ENCODE measurements around the gene SLIT3.

Gene SLIT3

DNA sequence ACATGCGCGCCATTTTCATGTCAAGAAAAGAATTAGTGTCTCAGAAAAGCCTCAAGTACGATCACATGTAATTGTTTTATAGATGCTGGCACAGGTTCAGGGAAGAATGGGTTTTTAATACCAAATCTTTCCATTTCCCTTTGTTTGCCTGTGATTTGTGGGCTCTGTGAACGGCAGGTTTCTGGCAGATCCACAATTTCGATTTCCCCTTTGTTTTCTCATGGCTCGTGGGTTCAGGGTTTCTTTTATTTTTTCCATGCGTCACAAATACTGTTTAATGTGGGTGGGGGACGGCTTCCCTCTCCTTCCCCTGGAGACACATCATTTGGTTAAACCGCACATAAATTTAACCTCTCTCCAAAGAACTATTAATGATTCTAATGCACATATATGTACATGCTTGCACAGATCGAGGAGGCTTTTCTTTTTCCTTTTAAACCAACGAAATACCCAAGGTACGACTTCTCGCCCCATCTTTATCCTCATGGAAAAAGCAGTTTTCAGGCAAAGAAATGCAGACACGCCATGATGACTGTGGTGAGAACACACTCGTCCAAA lies 195.9 kb downstream of the SLIT3 start:
- no peak for DNase-seq (ENCODE audit: low spot score)

DNA sequence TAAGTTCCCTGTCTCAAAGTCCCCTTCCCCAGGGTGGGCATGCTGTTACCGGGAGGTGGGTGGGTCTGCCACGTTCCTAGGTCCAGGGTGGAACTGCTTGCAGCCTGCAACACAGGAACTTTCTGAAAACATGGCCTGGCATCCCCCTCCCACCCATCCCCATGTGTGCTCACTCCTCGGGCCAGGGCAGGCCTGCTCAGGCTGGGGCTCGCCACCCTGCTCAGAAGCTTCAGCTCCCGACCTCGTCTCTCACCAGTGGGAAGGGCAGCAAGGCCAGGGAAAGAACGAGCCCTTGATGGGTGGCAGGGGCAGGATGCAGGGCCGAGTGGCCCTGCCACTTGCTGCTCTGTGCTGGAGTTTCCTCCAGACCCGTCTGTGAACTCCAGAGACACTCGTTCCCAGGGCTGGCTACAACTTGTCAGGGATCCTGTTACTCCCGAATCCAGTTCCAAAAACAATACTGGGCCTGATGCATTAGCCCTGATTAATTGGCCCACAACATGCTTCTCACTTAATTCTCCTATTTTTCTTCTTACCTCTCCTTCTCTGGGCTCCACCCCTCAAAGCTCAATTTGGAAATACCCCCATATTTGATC lies 197.3 kb downstream of the SLIT3 start:
- no peak for DNase-seq (ENCODE audit: low spot score)

DNA sequence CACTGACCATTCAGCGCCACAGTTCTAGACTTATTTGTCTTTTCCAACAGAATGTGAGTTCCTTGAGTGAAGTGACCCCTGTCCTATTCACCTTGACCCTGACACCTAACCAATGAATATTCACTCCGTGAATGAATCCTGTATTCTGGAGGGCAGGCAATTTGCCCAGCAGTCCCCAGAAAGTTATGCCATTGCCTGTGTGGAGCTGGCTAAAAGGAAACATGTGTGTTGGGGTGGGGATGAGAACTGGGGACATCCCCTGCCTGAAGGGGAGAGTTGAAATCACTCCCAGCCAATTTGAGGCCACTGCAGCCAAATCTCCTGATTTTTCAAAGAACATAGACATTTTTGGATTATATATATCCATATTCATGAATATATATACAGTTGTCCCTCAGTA lies 199.0 kb downstream of the SLIT3 start:
- no peak for DNase-seq (ENCODE audit: low spot score)

DNA sequence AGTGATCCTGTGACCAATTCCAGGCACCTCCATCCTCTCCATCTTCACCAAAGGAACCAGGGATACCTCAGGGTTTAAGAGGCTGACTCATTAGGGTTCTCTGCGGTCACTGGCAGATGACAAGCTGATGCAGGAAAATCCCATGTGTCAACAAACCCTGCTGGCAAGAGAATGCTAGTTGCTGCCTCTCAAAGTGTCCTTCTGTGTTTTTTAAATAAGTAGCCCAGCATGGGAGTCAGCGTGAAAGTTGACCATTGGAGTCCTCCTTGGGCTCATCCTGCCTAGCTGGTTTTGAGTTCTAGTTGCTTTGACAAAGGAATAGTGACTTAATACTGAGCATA lies 200.2 kb downstream of the SLIT3 start:
- no peak for DNase-seq (ENCODE audit: low spot score)

DNA sequence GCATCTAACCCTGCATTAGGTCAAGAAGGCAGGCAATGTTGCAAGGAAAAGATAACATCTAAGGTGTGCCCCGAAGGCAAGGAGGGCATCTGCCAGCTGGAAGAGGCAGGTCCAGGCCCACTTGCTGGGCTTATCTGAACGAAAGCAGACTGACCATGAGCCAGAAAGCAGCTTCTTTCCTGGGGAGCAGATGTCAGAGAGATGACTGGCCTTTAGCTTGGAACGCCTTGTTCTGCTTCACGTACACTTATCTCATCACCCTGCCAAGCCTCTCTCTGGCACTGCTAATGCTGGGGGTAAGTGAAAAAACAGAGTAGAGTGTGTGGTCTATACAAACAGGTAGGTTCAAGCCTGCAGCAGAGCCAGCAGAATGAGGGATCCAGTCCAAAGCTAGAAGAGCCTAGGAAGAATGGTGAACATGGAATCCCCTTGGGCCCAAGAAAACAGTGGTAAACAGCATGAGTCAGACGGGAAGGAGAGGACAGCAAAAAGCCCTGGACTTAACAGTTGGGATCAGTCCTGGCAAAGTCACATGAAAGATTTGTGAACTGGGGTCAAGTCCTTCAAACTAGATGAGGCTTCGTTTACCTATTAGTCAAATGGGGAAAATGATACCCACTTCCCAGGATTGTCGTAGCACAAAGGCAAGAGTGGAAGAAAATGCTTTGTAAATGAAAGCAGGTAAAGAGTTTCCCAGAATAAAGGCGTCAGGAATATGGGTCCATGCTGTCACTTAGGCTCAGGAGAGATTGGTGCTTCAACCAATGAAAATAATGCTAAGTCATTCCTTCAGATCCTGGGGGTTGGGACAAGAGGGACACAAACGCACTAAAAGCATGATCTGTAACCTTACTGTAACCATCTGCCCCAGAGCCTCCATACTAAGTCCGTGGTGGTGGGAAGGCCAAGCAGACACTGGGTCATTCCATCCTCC lies 200.9 kb downstream of the SLIT3 start:
- no peak for DNase-seq (ENCODE audit: low spot score)

DNA sequence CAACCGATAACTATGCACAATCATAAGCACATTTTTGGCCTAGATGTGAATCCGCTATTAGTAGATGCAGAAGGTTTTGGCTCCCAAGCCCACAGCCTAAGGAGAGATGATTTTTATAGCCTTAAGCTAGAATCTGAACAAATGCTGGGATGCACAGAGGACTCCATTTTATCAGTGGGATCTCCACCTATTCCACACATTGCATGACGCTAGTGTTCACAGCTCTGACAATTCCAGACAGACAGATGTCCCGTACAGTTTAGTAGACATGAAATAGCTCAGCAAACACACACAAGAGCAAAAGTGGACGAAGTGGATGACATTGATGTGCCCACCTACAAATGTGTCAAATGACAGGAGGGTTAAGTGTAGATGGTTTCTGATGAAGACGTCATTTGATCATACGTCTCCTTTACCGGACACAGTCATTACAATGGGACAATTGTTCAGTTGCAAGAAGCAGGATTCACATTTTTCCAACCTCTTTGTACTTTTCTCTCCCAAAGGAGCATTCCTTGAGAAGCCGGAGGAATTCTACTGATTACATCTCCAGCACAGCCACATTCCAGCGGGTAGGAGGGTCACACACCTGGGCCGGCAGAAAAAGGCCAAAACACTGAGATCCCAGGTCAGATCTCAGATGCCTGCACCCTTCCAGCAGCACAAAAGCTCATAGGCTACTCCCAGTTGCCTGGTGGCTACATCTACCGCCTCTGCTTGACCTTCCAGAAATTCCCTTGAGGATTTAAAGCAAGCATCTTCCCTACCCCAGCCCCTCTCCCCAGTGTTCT lies 202.4 kb downstream of the SLIT3 start:
- DNase-seq (ENCODE audit: low spot score): no peak

DNA sequence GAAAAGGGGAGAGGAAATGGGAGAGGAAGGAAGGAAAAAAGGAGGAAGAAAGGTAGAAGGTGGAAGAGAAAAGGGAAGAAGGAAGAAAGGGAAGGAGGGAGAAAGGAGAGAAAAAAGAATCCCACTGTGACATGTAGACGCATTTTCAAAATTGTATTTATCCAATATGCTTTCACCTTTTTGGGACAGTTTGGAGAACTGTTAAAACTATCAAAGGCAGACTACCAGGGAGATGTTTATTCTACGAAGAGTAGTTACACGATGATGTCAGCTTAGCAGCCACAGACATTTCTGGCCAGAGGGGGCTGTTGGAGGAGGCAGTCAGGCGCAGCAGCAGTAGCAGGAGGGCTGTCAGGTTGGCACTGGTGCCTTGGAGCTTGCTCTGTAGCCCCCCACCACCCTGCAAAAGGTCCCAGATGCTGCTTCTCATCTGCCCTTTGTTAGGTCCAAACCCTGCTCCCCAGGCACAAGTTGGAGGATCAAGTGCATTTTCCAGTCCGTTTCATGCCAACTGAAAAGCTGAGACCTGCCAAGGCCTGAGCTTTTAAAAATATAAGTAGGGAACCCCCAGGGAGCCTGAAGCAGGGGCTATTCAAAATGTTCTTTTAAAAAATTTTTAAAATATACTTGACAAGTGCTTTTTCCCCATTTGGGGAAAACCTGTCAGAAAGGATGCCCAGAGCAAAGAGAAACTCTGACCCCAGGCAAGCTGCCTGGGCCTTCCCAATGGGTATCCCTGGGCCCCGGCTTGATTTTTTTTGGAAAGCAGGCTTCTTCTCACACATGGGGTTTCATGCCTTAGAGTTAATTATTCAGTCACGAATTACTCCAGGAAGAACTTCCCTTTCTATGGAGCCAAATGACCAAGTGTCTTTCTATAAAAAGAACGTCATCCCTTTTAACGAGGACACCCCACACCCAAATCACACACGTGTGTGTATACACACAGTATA lies 203.3 kb downstream of the SLIT3 start:
- DNase-seq (ENCODE audit: low spot score): no peak

DNA sequence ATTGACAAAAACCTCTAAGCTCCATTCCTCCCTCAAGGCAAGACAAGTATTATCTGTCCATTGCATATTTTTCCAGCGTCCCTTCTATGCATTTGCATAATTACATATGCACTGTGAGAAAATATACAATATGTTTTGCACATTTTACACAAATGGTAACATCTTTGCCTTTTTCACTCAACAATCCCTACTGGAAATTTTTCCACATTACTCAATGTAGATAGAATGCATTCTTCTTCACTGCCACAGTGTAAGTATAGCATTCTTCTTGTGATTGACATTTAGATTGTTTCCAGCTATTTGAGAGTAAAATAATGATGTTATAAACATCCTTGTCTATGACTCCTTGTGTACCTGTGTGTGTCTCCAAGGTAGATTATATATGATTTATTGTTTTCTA lies 205.0 kb downstream of the SLIT3 start:
- no peak for DNase-seq (ENCODE audit: low spot score)

DNA sequence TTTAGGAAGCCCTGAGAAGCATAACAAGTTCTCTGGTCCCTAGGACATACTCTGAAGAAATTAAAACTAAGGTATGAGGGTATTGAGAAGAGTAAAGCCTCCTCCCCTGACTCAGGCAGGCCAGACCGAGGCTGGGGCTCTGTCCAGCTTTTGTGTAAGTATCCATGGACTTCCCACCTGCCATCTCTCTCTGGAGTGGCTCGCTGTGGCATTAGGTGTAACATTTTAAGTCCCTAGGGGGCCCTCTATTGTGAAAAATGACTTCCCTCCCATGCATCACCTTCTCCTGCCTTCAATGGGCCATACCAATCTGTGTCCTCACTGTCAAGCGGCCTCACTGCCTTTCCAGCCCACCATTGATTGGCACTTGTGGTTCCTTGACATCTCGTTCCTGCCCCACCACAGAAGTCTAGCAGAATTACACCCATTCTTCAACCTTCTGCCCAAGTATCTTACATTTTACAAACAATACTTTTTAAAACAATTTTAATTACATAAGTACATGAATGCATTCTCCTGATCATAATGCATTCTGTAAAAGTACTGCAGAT lies 205.5 kb downstream of the SLIT3 start:
- no peak for DNase-seq (ENCODE audit: low spot score)

DNA sequence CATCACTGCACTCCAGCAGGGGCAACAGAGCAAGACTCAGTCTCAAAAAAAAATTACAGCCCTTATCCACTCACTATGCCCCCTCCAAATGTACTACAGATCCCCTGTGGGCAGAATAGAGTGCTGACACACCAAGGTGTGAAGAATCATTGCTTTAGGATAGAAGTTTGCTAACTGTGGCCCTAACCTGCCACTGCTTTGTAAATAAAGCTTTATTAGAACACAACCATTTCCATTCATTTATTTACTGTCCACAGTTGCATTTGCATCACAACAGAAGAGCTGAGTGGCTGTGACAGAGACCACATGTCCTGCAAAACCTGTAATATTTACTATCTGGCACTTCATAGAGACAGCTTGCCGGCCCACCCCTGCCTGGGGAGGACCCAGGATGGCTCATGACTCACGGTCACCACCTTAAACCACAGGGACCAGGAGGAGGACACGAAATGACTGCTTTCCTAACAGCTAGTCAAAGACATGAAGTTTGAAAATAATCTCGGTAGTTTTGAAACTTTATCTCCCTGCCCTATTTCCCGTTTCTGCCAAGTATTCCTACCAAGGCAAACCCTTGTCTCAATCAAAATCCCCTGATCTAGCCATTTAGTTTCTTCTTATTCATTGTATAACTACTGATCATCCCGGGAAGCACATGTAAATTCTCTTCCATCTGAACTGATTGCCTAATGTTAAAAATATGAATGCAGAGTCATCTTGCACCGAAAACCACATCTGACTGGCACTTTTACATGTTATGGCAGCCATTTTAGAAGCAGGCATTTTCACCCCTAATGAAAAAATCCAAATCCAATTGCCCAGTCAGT lies 206.1 kb downstream of the SLIT3 start:
- no peak for DNase-seq (ENCODE audit: low spot score)

DNA sequence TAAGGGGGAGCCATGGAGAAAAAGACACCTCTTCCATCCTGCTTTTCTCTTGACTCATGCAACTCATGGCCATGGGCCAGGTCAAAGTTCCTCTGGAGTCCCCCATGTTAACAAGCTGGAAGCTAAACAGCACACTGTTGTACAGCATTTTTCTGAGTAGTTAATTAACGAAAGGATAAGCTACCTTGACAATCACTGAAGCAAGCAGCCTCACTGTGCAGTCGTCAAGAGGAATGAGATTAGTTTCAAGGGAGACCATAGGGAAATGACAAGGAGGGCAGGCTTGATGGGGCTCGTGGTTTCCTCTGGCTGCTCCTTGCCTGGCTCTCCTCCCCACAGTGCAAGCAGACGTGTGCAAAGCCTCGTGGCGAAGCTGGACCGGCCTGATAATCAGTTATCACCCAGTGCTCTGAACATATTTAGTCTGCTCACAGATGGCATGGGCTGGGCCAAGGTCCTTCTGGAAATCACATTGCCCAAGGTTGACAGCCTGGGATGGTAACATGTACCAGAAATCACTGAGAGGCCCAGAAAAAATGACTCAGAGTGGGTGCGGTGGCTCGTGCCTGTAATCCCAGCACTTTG lies 209.5 kb downstream of the SLIT3 start:
- no peak for DNase-seq (ENCODE audit: low spot score)

DNA sequence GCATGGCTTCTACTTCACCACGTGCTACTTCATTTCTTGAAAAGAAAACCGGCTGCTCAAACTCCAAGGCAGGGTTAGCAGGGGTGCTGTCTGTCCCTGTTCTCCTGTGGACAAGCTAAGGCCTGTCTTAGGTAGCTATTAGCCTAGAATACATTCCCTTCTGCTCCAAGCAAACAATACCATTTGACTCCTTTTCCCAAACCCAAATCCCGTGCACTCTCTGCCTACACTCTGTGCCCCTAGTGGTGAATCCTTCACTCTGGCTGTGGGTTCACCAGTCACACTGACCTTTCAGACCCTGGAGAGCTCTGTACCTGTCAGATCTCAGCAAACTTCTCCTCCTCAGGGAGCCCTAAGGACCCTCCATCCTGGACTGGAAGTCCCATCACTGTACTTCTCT lies 211.6 kb downstream of the SLIT3 start:
- no peak for DNase-seq (ENCODE audit: low spot score)

DNA sequence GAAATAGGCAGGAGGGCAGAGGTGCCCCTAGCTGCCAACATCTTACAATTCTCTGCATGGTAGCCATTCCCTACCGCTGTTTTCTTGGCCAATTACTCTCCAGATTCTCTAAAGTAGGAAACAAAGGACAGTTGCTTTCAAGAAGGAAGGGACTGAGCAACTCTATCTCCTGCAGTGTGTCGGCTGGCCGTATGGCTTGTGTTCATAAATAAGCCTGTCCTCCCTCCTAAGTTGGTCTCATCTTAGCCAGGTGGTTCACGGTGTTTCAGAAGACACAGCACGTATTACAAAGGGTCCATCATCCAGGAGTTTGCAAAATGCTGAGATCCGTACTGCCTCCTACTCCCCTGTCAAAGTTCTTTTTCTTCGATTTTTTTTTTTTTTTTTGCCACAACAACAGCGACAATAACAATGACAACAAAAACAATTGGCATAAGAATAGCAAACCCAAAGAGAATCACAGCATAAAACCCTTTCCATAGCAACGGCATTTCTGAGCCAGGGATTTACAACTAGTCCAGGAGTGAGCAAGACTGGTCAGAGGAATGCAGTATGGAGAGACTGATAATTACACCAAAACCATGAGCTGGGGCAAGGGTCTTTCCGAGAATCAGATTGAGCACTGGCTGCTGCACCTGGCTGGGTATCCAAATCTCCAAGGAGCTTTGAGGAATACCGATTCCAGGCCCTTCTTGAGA lies 212.8 kb downstream of the SLIT3 start:
- DNase-seq (ENCODE audit: low spot score): no peak

DNA sequence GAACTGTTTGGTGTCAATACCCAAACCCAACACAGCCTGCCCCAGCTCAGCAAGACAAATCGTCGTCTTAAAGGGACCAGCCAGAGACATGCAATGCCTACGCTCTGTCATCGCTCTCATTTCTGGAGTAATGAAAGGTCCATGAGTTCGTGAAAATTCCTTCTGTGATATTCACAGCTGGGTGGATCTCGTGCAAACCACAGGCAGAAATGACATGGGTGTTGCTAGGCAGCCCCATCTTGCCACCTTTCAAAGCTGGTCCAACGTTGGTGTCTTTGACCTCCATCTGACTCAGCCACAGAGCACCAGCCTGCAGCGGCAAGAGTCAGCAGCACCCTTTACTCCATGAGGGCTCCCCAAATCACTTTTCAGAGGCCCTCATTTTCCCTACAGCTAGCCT lies 215.3 kb downstream of the SLIT3 start:
- DNase-seq (ENCODE audit: low spot score): no peak

DNA sequence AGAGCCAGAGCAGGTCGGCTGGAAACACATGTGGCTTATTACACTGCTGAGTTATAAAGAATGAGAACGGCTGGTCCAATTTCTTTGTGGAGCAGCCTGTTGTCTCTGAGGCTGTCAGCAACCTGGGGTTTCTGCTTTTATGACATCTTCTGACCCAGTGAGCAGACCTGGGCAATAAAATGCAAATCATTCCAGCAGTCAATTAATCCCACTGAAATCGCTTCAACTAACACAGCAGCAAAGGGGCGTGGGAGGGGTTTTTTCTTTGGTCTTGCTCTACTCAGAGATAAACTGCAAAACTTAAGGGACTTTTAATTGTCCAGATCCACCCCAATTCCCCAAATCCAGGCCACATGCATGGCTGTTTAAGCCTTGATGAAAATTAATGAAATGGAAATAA lies 215.7 kb downstream of the SLIT3 start:
- no peak for DNase-seq (ENCODE audit: low spot score)

DNA sequence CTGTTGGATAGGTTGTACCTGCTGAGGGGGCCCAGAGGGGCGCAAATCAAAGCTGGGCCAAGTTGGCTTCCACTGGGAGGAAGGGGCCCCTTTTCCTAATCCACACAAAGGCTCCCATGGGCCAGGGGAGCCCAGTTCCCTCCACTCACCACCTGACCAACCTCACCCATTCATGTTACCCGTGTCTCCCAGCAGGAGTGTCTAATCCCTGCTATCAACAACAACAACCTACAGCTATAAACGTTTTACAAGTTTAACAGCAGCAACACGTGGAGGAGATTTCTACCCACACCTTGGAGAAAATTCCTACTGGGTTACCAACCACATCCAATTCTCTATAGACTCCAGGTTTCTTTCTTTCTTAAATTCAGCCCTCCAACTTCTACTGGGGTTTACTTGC lies 216.2 kb downstream of the SLIT3 start:
- no peak for DNase-seq (ENCODE audit: low spot score)

DNA sequence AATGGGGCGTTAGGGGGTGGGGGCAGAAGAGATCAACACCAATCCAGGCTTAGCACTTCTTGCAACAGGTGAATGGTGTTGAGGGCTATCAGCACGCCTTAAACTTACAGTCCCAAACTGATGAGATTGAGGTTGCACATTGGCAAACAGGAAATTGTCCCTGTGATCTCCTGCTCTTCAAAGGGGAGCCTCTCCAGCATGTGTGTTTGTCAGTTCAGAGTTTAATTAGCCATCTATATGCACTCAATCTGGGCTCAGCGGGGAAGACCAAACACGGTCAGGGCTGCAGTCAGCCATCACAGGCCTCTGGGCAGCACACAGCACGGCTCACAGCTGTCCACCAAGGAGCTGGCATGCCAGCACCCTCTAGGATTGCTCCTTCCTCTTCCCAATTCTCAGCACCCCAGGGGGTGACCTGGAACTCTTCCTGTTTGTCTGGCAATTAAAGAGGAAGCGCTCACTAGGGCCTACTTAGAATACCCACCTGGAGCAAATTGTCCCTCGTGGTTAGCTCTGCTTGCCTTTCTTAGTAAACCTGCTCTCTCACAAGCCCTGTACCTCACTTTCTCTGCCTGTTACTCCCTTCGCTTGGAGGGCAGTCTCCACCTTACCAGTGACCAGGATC lies 217.4 kb downstream of the SLIT3 start:
- no peak for DNase-seq (ENCODE audit: low spot score)

DNA sequence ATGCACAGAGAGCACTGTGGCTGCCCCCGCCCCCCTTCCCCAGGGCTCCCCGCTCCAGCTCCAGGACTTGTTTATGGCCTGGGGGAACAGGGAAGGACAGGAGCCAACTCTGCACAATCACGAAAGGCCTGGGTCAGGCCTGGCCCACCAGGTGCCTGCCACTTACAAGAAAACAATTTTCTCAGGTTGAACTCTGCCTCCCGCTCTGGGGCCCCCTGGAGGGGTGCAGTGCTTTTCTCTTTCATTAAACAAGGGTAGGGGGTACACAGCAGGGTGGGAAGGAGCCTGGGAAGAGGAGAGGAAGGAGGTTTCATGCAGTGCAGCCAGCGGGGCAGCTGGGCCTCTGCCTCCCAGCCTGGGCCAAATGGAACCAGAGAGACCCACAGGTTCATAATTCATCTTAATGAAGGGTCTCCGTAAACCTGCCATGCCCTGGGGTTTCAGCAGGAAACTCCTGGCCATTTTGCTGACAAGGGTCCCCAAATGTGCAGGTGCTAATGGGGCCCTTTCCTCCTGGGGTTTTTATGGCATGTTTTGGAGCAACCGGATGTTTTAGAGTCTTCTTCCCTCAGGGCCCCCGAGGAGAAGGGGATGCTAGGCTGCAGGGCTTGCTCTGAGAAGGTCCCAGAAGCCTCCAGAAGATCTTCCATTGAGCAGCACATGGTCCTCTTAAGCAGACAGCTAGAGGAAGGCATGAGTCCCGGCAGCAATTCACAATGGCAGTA lies 219.8 kb downstream of the SLIT3 start:
- DNase-seq (ENCODE audit: low spot score): no peak
